Measurements from ENCODE around the gene ITSN1.

The ITSN1 gene

GRCh38 chr21:33874161-33874560 lies 231.9 kb downstream of the ITSN1 start:
- no peaks in the 10 kb centered on the region for H3K9me3 ChIP-seq (ENCODE audit: control insufficient read depth in 1 of 2, low read length in 2 of 2)
- H3K9ac ChIP-seq (ENCODE audit: low read depth in 1 of 2, low read length in 2 of 2) = no peak overlapping the region
- H3K36me3 ChIP-seq (ENCODE audit: control insufficient read depth in 1 of 2, insufficient read depth in 2 of 2, low read length in 2 of 2) = no peaks in the 10 kb centered on the region
- H3K4me1 ChIP-seq (ENCODE audit: control insufficient read depth in 1 of 2, insufficient read depth in 2 of 2, low read length in 2 of 2) = no peaks in the 10 kb centered on the region
- H3K27me3 ChIP-seq (ENCODE audit: control insufficient read depth in 1 of 2, insufficient read depth in 2 of 2, low read length in 2 of 2) = no peaks in the 10 kb centered on the region
- H3K27ac ChIP-seq (ENCODE audit: low read depth, low read length) = no peak overlapping the region
- H3K4me3 ChIP-seq (ENCODE audit: low read depth in 1 of 2, low read length in 2 of 2) = no peak overlapping the region

GRCh38 chr21:33875026-33875695 lies 232.9 kb downstream of the ITSN1 start:
- H3K36me3 ChIP-seq (ENCODE audit: control insufficient read depth in 1 of 2, insufficient read depth in 2 of 2, low read length in 2 of 2) = no peaks in the 10 kb centered on the region
- no peaks in the 10 kb centered on the region for H3K9me3 ChIP-seq (ENCODE audit: control insufficient read depth in 1 of 2, low read length in 2 of 2)
- H3K27me3 ChIP-seq (ENCODE audit: control insufficient read depth in 1 of 2, insufficient read depth in 2 of 2, low read length in 2 of 2) = no peaks in the 10 kb centered on the region
- H3K9ac ChIP-seq (ENCODE audit: low read depth in 1 of 2, low read length in 2 of 2) = no peak overlapping the region
- no peak overlapping the region for H3K4me3 ChIP-seq (ENCODE audit: low read depth in 1 of 2, low read length in 2 of 2)
- H3K4me1 ChIP-seq (ENCODE audit: control insufficient read depth in 1 of 2, insufficient read depth in 2 of 2, low read length in 2 of 2) = no peaks in the 10 kb centered on the region
- H3K27ac ChIP-seq (ENCODE audit: low read depth, low read length) = no peak overlapping the region

DNA sequence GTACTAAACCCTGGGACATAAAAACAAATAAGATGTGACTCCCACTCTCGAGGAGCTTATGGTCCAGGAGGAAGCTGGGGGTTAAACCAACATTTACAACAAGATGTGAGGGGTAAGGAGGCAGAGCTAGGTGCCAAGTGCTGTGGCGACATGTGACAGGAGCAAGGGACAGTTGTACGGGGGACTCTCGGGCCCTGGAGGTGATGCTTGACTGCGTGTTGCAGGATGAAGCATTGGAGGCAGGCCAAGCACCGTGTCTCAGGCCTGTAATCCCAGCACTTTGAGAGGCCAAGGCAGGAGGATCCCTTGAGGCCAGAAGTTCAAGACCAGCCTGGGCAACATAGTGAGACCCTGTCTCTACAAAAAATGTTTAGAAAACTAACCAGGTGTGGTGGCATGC lies 236.5 kb downstream of the ITSN1 start:
- no peak overlapping the region for H3K9ac ChIP-seq (ENCODE audit: low read depth in 1 of 2, low read length in 2 of 2)
- H3K27ac ChIP-seq (ENCODE audit: low read depth, low read length) = no peak overlapping the region
- H3K36me3 ChIP-seq (ENCODE audit: control insufficient read depth in 1 of 2, insufficient read depth in 2 of 2, low read length in 2 of 2) = no peaks in the 10 kb centered on the region
- no peaks in the 10 kb centered on the region for H3K4me1 ChIP-seq (ENCODE audit: control insufficient read depth in 1 of 2, insufficient read depth in 2 of 2, low read length in 2 of 2)
- H3K27me3 ChIP-seq (ENCODE audit: control insufficient read depth in 1 of 2, insufficient read depth in 2 of 2, low read length in 2 of 2) = no peaks in the 10 kb centered on the region
- H3K4me3 ChIP-seq (ENCODE audit: low read depth in 1 of 2, low read length in 2 of 2) = no peak overlapping the region
- H3K9me3 ChIP-seq (ENCODE audit: control insufficient read depth in 1 of 2, low read length in 2 of 2) = no peaks in the 10 kb centered on the region

DNA sequence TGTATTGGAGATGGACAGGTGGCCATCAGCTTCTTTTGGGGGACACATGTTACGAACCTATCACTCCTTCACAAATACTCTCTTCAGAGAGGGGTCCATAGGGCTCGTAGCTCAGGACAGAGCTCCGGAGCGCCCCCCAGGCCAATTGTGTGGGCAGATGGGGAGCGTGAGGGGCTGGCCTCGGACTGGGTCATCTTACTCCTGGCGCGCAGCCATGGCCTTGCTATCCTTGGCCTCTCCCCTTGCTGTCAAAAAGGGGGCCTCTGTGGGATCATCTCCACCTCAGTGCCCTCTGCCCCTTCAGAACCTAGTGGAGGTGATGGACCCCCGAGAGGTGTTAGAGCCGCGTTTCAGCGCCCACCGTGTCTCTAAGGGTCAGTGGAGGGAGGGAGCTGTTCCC lies 238.3 kb downstream of the ITSN1 start:
- H3K4me3 ChIP-seq (ENCODE audit: low read depth in 1 of 2, low read length in 2 of 2) = no peak overlapping the region
- no peaks in the 10 kb centered on the region for H3K9me3 ChIP-seq (ENCODE audit: control insufficient read depth in 1 of 2, low read length in 2 of 2)
- no peaks in the 10 kb centered on the region for H3K4me1 ChIP-seq (ENCODE audit: control insufficient read depth in 1 of 2, insufficient read depth in 2 of 2, low read length in 2 of 2)
- no peaks in the 10 kb centered on the region for H3K36me3 ChIP-seq (ENCODE audit: control insufficient read depth in 1 of 2, insufficient read depth in 2 of 2, low read length in 2 of 2)
- H3K27me3 ChIP-seq (ENCODE audit: control insufficient read depth in 1 of 2, insufficient read depth in 2 of 2, low read length in 2 of 2) = no peaks in the 10 kb centered on the region
- H3K27ac ChIP-seq (ENCODE audit: low read depth, low read length) = no peak overlapping the region
- H3K9ac ChIP-seq (ENCODE audit: low read depth in 1 of 2, low read length in 2 of 2) = no peak overlapping the region

- no peaks in the 10 kb centered on the region for H3K27me3 ChIP-seq (ENCODE audit: control insufficient read depth in 1 of 2, insufficient read depth in 2 of 2, low read length in 2 of 2)
- H3K9me3 ChIP-seq (ENCODE audit: control insufficient read depth in 1 of 2, low read length in 2 of 2) = no peaks in the 10 kb centered on the region
- no peak overlapping the region for H3K4me3 ChIP-seq (ENCODE audit: low read depth in 1 of 2, low read length in 2 of 2)
- no peaks in the 10 kb centered on the region for H3K36me3 ChIP-seq (ENCODE audit: control insufficient read depth in 1 of 2, insufficient read depth in 2 of 2, low read length in 2 of 2)
- no peaks in the 10 kb centered on the region for H3K4me1 ChIP-seq (ENCODE audit: control insufficient read depth in 1 of 2, insufficient read depth in 2 of 2, low read length in 2 of 2)
- H3K27ac ChIP-seq (ENCODE audit: low read depth, low read length) = no peak overlapping the region
- no peak overlapping the region for H3K9ac ChIP-seq (ENCODE audit: low read depth in 1 of 2, low read length in 2 of 2)
Observed at GRCh38 chr21:33881689-33882440, 239.6 kb downstream of the ITSN1 start.

DNA sequence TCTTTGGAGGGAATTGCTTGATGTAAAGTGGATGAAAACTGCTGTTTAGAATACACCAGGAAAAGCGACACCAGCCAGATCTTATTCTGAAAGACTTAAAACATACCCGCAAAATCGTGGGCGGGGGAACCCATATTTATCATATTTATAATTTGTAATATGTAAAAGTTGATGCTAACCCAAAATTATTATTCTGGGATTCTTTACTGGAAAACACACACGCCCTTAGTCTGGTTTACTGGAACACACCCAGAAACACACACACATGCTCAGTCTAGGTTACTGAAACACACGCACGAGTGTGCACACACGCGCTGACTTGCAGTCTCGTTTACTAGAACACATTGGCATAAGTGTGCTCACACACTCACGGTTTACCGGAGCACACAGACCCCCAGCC lies 240.8 kb downstream of the ITSN1 start:
- no peak overlapping the region for H3K4me3 ChIP-seq (ENCODE audit: low read depth in 1 of 2, low read length in 2 of 2)
- H3K27ac ChIP-seq (ENCODE audit: low read depth, low read length) = no peak overlapping the region
- no peaks in the 10 kb centered on the region for H3K4me1 ChIP-seq (ENCODE audit: control insufficient read depth in 1 of 2, insufficient read depth in 2 of 2, low read length in 2 of 2)
- no peaks in the 10 kb centered on the region for H3K36me3 ChIP-seq (ENCODE audit: control insufficient read depth in 1 of 2, insufficient read depth in 2 of 2, low read length in 2 of 2)
- no peaks in the 10 kb centered on the region for H3K9me3 ChIP-seq (ENCODE audit: control insufficient read depth in 1 of 2, low read length in 2 of 2)
- H3K9ac ChIP-seq (ENCODE audit: low read depth in 1 of 2, low read length in 2 of 2) = no peak overlapping the region
- no peaks in the 10 kb centered on the region for H3K27me3 ChIP-seq (ENCODE audit: control insufficient read depth in 1 of 2, insufficient read depth in 2 of 2, low read length in 2 of 2)

DNA sequence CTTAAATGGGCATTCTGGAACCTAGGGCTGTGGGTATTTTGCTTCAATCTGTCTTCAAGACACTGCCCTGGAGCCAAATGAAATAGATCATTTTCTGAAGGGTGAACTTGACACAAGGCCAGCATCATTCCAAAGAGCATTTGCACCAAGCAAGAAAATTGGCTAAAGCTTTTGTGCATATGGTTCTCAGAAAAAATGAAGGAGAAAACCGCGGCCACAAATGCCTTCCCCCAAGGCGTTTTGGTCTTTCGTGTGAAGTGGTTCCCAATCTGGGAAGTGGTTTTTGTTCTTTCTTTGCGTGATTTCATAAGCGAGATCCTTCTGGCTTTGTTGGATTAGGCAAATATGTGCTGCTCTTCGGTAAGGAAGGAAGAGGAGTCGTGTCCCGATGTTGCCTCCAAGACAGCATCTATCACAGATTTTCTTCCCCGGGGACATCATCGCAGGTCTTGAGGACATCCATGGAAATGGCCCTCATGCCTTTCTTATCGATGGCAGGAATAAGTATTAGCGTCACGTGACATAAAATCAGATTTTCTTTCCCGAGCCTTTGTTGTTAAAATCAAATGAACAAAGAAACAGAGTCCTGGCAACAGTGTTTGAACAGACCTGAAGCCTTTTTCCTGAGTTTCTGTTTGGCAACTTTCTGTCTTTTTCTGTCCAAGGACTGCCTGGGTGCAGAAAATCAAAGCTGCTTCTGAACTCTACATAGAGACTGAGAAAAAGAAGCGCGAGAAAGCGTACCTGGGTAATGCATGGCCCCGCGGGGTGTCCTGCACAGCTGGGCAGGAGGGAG lies 242.3 kb downstream of the ITSN1 start:
- no peaks in the 10 kb centered on the region for H3K9me3 ChIP-seq (ENCODE audit: control insufficient read depth in 1 of 2, low read length in 2 of 2)
- H3K27me3 ChIP-seq (ENCODE audit: control insufficient read depth in 1 of 2, insufficient read depth in 2 of 2, low read length in 2 of 2) = no peaks in the 10 kb centered on the region
- no peaks in the 10 kb centered on the region for H3K36me3 ChIP-seq (ENCODE audit: control insufficient read depth in 1 of 2, insufficient read depth in 2 of 2, low read length in 2 of 2)
- H3K4me1 ChIP-seq (ENCODE audit: control insufficient read depth in 1 of 2, insufficient read depth in 2 of 2, low read length in 2 of 2) = no peaks in the 10 kb centered on the region
- H3K9ac ChIP-seq (ENCODE audit: low read depth in 1 of 2, low read length in 2 of 2) = no peak overlapping the region
- no peak overlapping the region for H3K4me3 ChIP-seq (ENCODE audit: low read depth in 1 of 2, low read length in 2 of 2)
- no peak overlapping the region for H3K27ac ChIP-seq (ENCODE audit: low read depth, low read length)

- no peak overlapping the region for H3K9ac ChIP-seq (ENCODE audit: low read depth in 1 of 2, low read length in 2 of 2)
- H3K36me3 ChIP-seq (ENCODE audit: control insufficient read depth in 1 of 2, insufficient read depth in 2 of 2, low read length in 2 of 2) = no peaks in the 10 kb centered on the region
- H3K27me3 ChIP-seq (ENCODE audit: control insufficient read depth in 1 of 2, insufficient read depth in 2 of 2, low read length in 2 of 2) = no peaks in the 10 kb centered on the region
- H3K27ac ChIP-seq (ENCODE audit: low read depth, low read length) = no peak overlapping the region
- no peaks in the 10 kb centered on the region for H3K4me1 ChIP-seq (ENCODE audit: control insufficient read depth in 1 of 2, insufficient read depth in 2 of 2, low read length in 2 of 2)
- H3K4me3 ChIP-seq (ENCODE audit: low read depth in 1 of 2, low read length in 2 of 2) = no peak overlapping the region
- H3K9me3 ChIP-seq (ENCODE audit: control insufficient read depth in 1 of 2, low read length in 2 of 2) = no peaks in the 10 kb centered on the region
Observed at GRCh38 chr21:33885172-33885514, 242.8 kb downstream of the ITSN1 start.

DNA sequence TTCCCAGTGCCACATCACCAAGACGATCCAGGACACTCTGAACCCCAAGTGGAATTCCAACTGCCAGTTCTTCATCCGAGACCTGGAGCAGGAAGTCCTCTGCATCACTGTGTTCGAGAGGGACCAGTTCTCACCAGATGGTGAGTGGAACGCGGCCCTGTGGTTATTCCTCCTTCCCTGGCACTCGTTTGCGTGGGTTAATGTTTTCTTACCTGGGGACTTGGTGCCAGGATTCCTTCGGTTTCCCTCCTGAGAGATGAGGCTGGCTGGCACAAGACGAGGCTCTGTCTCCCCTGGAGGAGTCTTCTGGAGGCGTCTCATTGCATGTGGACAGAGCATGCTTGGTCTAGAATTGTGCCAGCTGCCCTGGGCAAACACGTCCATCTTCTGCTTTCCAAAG lies 244.0 kb downstream of the ITSN1 start:
- H3K4me1 ChIP-seq (ENCODE audit: control insufficient read depth in 1 of 2, insufficient read depth in 2 of 2, low read length in 2 of 2) = no peaks in the 10 kb centered on the region
- no peaks in the 10 kb centered on the region for H3K9me3 ChIP-seq (ENCODE audit: control insufficient read depth in 1 of 2, low read length in 2 of 2)
- no peaks in the 10 kb centered on the region for H3K27me3 ChIP-seq (ENCODE audit: control insufficient read depth in 1 of 2, insufficient read depth in 2 of 2, low read length in 2 of 2)
- H3K4me3 ChIP-seq (ENCODE audit: low read depth in 1 of 2, low read length in 2 of 2) = no peak overlapping the region
- H3K36me3 ChIP-seq (ENCODE audit: control insufficient read depth in 1 of 2, insufficient read depth in 2 of 2, low read length in 2 of 2) = no peaks in the 10 kb centered on the region
- no peak overlapping the region for H3K27ac ChIP-seq (ENCODE audit: low read depth, low read length)
- no peak overlapping the region for H3K9ac ChIP-seq (ENCODE audit: low read depth in 1 of 2, low read length in 2 of 2)

GRCh38 chr21:33890187-33890586 lies 247.9 kb downstream of the ITSN1 start:
- Histone ChIP-seq H3K36me3 (ENCODE audit: control insufficient read depth in 1 of 2, insufficient read depth in 2 of 2, low read length in 2 of 2) (no peaks in the 10 kb centered on the region), H3K27ac (ENCODE audit: low read depth, low read length) (no peak overlapping the region), H3K9me3 (ENCODE audit: control insufficient read depth in 1 of 2, low read length in 2 of 2) (no peaks in the 10 kb centered on the region), H3K4me3 (ENCODE audit: low read depth in 1 of 2, low read length in 2 of 2) (no peak overlapping the region), H3K27me3 (ENCODE audit: control insufficient read depth in 1 of 2, insufficient read depth in 2 of 2, low read length in 2 of 2) (no peaks in the 10 kb centered on the region), H3K4me1 (ENCODE audit: control insufficient read depth in 1 of 2, insufficient read depth in 2 of 2, low read length in 2 of 2) (peaks cover 9 to 10% of the 10 kb centered on the region in 2 donors), H3K9ac (ENCODE audit: low read depth in 1 of 2, low read length in 2 of 2) (no peak overlapping the region)

All from duodenal mucosa (tissue), 2 donors.